ENCODE measurements around the gene KIAA1586.
A peak's percentile ranks its signal among the peaks of the same experiment; 100 is the strongest.

Gene KIAA1586

DNA sequence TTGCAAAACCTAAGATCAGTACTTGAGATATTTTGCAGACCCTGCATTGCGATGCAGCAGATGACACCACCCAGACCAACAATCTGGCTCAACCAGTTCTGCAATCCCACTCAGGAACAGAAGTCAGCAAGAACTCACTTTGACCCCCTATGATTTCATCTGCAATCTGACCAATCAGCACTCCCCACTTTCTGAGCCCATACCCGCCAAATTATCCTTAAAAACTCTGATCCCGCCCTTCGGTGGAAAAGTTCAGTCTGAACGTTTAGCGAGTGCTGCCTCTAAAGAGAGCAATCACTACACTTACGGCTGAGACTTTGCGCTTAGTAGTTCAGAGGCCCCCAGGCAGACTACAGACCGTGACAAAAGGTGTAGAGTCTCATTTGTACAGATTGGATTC is 17.3 kb upstream of the KIAA1586 start:
- no peak overlapping the region for H2BK120ac ChIP-seq (ENCODE audit: insufficient read depth, low read length, poor library complexity)
- H3K4me2 ChIP-seq (ENCODE audit: low read length) = peak overlapping the region; percentile 56
- no CpG with 5 or more reads among the region's 9 CpGs for WGBS (ENCODE audit: extremely low coverage, insufficient coverage, insufficient read length)
- H4K12ac ChIP-seq (ENCODE audit: low read depth, low read length) = no peak overlapping the region
- H3K4me3 ChIP-seq (ENCODE audit: low read depth, low read length) = no peak overlapping the region
- H3K23ac ChIP-seq (ENCODE audit: low read length) = no peak overlapping the region
- H3K4me1 ChIP-seq (ENCODE audit: control insufficient read depth in 1 of 2, insufficient read depth in 2 of 2, low read length in 2 of 2) = peaks cover 9 to 10% of the 10 kb centered on the region in 2 experiments
- peak overlapping the region; percentile 99 for H3K27ac ChIP-seq (ENCODE audit: low read depth, low read length)
- no peak overlapping the region for H2AFZ ChIP-seq (ENCODE audit: insufficient read depth, low read length, poor library complexity)
- H3K27me3 ChIP-seq (ENCODE audit: insufficient read depth, low read length) = no peaks in the 10 kb centered on the region
- no peak overlapping the region for H3K18ac ChIP-seq (ENCODE audit: low read length)
- H2BK5ac ChIP-seq (ENCODE audit: low read depth, low read length, poor library complexity) = no peak overlapping the region
- H3K79me1 ChIP-seq (ENCODE audit: low read length) = peaks cover 15% of the 10 kb centered on the region
- H4K8ac ChIP-seq (ENCODE audit: low read depth, low read length) = no peak overlapping the region
- H3K14ac ChIP-seq (ENCODE audit: low read length) = no peak overlapping the region
- no peak overlapping the region for H4K91ac ChIP-seq (ENCODE audit: low read depth, low read length)
- no peaks in the 10 kb centered on the region for H3K79me2 ChIP-seq (ENCODE audit: control insufficient read depth, insufficient read depth, low read length, poor library complexity)
- no peak overlapping the region for H3K9ac ChIP-seq (ENCODE audit: low read length)
- H3K4ac ChIP-seq (ENCODE audit: low read depth, low read length) = no peak overlapping the region
- no peak overlapping the region for H2BK12ac ChIP-seq (ENCODE audit: low read length)
- DNase-seq = peak; percentile 78 to 91
- no peak overlapping the region for H2AK5ac ChIP-seq (ENCODE audit: low read length)
- H3K36me3 ChIP-seq (ENCODE audit: control insufficient read depth in 1 of 2, insufficient read depth in 2 of 2, low read length in 2 of 2) = no peaks in the 10 kb centered on the region
- no peaks in the 10 kb centered on the region for H3K9me3 ChIP-seq (ENCODE audit: insufficient read depth, low read depth, low read length)

DNA sequence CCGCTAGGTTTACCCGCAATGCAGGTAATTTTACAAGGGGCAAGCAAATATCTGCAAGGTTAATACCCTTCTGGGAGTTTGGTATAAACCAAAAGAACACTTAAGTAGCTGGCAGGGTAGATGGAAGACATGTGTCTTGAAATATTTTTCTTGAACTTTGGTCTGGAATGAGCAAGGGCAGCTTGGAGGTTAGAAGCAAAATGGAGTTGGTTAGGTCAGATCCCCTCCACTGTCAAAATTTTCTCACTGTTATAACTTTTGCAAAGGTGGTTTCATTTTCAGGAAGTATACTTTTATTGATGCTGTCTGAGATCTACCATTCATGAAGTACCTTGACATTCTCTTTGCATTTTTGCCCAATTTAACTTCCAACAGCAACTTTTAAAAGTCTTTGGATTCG is 13.3 kb upstream of the KIAA1586 start:
- no CpG with 5 or more reads among the region's 3 CpGs for WGBS (ENCODE audit: extremely low coverage, insufficient coverage, insufficient read length)
- Histone ChIP-seq H3K27ac (ENCODE audit: low read depth, low read length) (no peak overlapping the region), H3K9me3 (ENCODE audit: insufficient read depth, low read depth, low read length) (no peaks in the 10 kb centered on the region), H3K14ac (ENCODE audit: low read length) (no peak overlapping the region), H3K79me1 (ENCODE audit: low read length) (peaks cover 15% of the 10 kb centered on the region), H2BK5ac (ENCODE audit: low read depth, low read length, poor library complexity) (no peak overlapping the region), H3K4ac (ENCODE audit: low read depth, low read length) (no peak overlapping the region), H2BK120ac (ENCODE audit: insufficient read depth, low read length, poor library complexity) (no peak overlapping the region), H2AK5ac (ENCODE audit: low read length) (no peak overlapping the region), H4K91ac (ENCODE audit: low read depth, low read length) (no peak overlapping the region), H3K4me2 (ENCODE audit: low read length) (no peak overlapping the region), H3K4me1 (ENCODE audit: control insufficient read depth in 1 of 2, insufficient read depth in 2 of 2, low read length in 2 of 2) (peaks cover 9 to 10% of the 10 kb centered on the region in 2 experiments), H3K23ac (ENCODE audit: low read length) (no peak overlapping the region), H3K79me2 (ENCODE audit: control insufficient read depth, insufficient read depth, low read length, poor library complexity) (peaks cover 2% of the 10 kb centered on the region), H3K9ac (ENCODE audit: low read length) (no peak overlapping the region), H3K4me3 (ENCODE audit: low read depth, low read length) (no peak overlapping the region), H4K12ac (ENCODE audit: low read depth, low read length) (no peak overlapping the region), H2AFZ (ENCODE audit: insufficient read depth, low read length, poor library complexity) (no peak overlapping the region), H3K27me3 (ENCODE audit: insufficient read depth, low read length) (no peaks in the 10 kb centered on the region), H3K18ac (ENCODE audit: low read length) (no peak overlapping the region), H4K8ac (ENCODE audit: low read depth, low read length) (no peak overlapping the region), H2BK12ac (ENCODE audit: low read length) (no peak overlapping the region), H3K36me3 (ENCODE audit: control insufficient read depth in 1 of 2, insufficient read depth in 2 of 2, low read length in 2 of 2) (no peaks in the 10 kb centered on the region)
- no peak for DNase-seq

DNA sequence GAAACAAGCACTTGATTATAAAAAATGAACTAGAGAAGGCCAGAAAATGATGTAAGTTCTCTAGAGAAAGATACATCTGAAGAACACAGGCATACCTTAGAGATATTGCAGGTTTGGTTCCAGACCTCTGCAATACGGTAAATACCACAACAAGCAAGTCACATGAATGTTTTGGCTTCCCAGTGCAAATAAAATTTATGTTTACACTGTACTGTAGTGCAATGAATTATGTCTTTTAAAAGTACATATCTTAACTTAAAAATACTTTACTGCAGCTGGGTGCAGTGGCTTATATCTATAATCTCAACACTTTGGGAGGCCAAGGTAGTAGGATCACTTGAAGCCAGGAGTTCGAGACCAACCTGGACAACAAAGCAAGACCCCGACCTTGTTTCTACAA is 10.9 kb upstream of the KIAA1586 start:
- Histone ChIP-seq H2BK12ac (ENCODE audit: low read length) (no peak overlapping the region), H3K4me2 (ENCODE audit: low read length) (no peak overlapping the region), H3K79me1 (ENCODE audit: low read length) (peaks cover 1% of the 10 kb centered on the region), H3K4me3 (ENCODE audit: low read depth, low read length) (no peak overlapping the region), H3K79me2 (ENCODE audit: control insufficient read depth, insufficient read depth, low read length, poor library complexity) (peaks cover 2% of the 10 kb centered on the region), H4K91ac (ENCODE audit: low read depth, low read length) (no peak overlapping the region), H2AK5ac (ENCODE audit: low read length) (no peak overlapping the region), H3K14ac (ENCODE audit: low read length) (no peak overlapping the region), H3K18ac (ENCODE audit: low read length) (no peak overlapping the region), H2BK5ac (ENCODE audit: low read depth, low read length, poor library complexity) (no peak overlapping the region), H4K12ac (ENCODE audit: low read depth, low read length) (no peak overlapping the region), H3K4me1 (ENCODE audit: control insufficient read depth in 1 of 2, insufficient read depth in 2 of 2, low read length in 2 of 2) (peaks cover 0 to 1% of the 10 kb centered on the region in 2 experiments), H3K4ac (ENCODE audit: low read depth, low read length) (no peak overlapping the region), H3K27me3 (ENCODE audit: insufficient read depth, low read length) (no peaks in the 10 kb centered on the region), H3K9ac (ENCODE audit: low read length) (no peak overlapping the region), H3K23ac (ENCODE audit: low read length) (no peak overlapping the region), H3K9me3 (ENCODE audit: insufficient read depth, low read depth, low read length) (no peaks in the 10 kb centered on the region), H4K8ac (ENCODE audit: low read depth, low read length) (no peak overlapping the region), H3K36me3 (ENCODE audit: control insufficient read depth in 1 of 2, insufficient read depth in 2 of 2, low read length in 2 of 2) (no peaks in the 10 kb centered on the region), H2AFZ (ENCODE audit: insufficient read depth, low read length, poor library complexity) (no peak overlapping the region), H3K27ac (ENCODE audit: low read depth, low read length) (no peak overlapping the region), H2BK120ac (ENCODE audit: insufficient read depth, low read length, poor library complexity) (no peak overlapping the region)
- peak in 1 of 2 donors; percentile 41 for DNase-seq
- no CpG with 5 or more reads among the region's 3 CpGs for WGBS (ENCODE audit: extremely low coverage, insufficient coverage, insufficient read length)

DNA sequence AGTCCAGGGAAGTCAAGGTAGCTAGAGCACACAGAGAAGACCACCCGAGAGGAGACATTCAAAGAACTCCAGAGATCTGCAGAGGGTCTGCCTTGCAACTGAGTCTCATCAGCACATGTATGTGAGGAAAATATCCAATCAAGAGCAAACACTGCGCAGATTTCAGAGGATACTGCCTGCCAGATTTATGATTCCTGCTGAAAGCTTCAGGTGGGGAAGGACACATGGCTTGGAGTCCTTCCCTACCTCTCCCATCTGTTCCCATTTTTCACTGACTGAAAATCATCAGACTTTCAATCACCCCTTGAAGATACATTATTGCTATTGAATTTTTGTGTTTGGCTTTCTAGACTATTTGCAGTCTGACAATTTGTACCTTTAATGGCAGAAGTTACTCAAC is 7.6 kb upstream of the KIAA1586 start:
- H4K8ac ChIP-seq (ENCODE audit: low read depth, low read length) = no peak overlapping the region
- no peak overlapping the region for H3K18ac ChIP-seq (ENCODE audit: low read length)
- H4K91ac ChIP-seq (ENCODE audit: low read depth, low read length) = no peak overlapping the region
- no peak overlapping the region for H3K4me2 ChIP-seq (ENCODE audit: low read length)
- no peak overlapping the region for H3K4me3 ChIP-seq (ENCODE audit: low read depth, low read length)
- H3K27ac ChIP-seq (ENCODE audit: low read depth, low read length) = no peak overlapping the region
- WGBS (ENCODE audit: extremely low coverage, insufficient coverage, insufficient read length) = no CpG with 5 or more reads among the region's 2 CpGs
- H2BK120ac ChIP-seq (ENCODE audit: insufficient read depth, low read length, poor library complexity) = no peak overlapping the region
- H3K14ac ChIP-seq (ENCODE audit: low read length) = no peak overlapping the region
- H3K9ac ChIP-seq (ENCODE audit: low read length) = no peak overlapping the region
- no peak overlapping the region for H2BK5ac ChIP-seq (ENCODE audit: low read depth, low read length, poor library complexity)
- peaks cover 2% of the 10 kb centered on the region for H3K79me2 ChIP-seq (ENCODE audit: control insufficient read depth, insufficient read depth, low read length, poor library complexity)
- no peaks in the 10 kb centered on the region for H3K27me3 ChIP-seq (ENCODE audit: insufficient read depth, low read length)
- no peak overlapping the region for H3K23ac ChIP-seq (ENCODE audit: low read length)
- H3K79me1 ChIP-seq (ENCODE audit: low read length) = no peaks in the 10 kb centered on the region
- peaks cover 1% of the 10 kb centered on the region for H3K9me3 ChIP-seq (ENCODE audit: insufficient read depth, low read depth, low read length)
- H3K4ac ChIP-seq (ENCODE audit: low read depth, low read length) = no peak overlapping the region
- no peak overlapping the region for H2AK5ac ChIP-seq (ENCODE audit: low read length)
- H4K12ac ChIP-seq (ENCODE audit: low read depth, low read length) = no peak overlapping the region
- H2AFZ ChIP-seq (ENCODE audit: insufficient read depth, low read length, poor library complexity) = no peak overlapping the region
- no peaks in the 10 kb centered on the region for H3K4me1 ChIP-seq (ENCODE audit: control insufficient read depth in 1 of 2, insufficient read depth in 2 of 2, low read length in 2 of 2)
- no peak for DNase-seq
- H3K36me3 ChIP-seq (ENCODE audit: control insufficient read depth in 1 of 2, insufficient read depth in 2 of 2, low read length in 2 of 2) = no peaks in the 10 kb centered on the region
- no peak overlapping the region for H2BK12ac ChIP-seq (ENCODE audit: low read length)

Measured in trophoblast cell (in vitro differentiated cells and primary cell).